Gastroesophageal sphincter (tissue), 3 donors: ENCODE results near the gene CRTC2.

Source experiments
- CTCF ChIP-seq, 4 experiments: fragments of 200-600 bp in 2 of 4; fragments of 450-650 bp in 2 of 4; sonication (generic) in 1 of 4; IDR thresholded peaks; one replicate each; pipeline ENCODE4 v1.5.1; 2017 to 2019; ENCODE audit warnings: antibody characterized with exemption in 4 of 4, mild to moderate bottlenecking in 2 of 4, moderate library complexity in 2 of 4
- POLR2A ChIP-seq, 2 donors: fragments of 450-650 bp; IDR thresholded peaks; one replicate each; pipeline ENCODE4 v1.6.1; 2017; ENCODE audit warnings: antibody characterized with exemption in 2 of 2, mild to moderate bottlenecking in 2 of 2, moderate library complexity in 1 of 2
- POLR2AphosphoS5 ChIP-seq: sonication (generic); formaldehyde crosslinking; IDR thresholded peaks from one replicate; pipeline ENCODE4 v1.6.1; 2017; ENCODE audit warnings: antibody characterized with exemption

GRCh38 chr1:153984123-153984894 lies 25.9 kb upstream of the CRTC2 start:
- TF ChIP-seq POLR2A (IDR thresholded peaks at IDR 0.05) (no peak), CTCF (IDR thresholded peaks at IDR 0.05) (no peak), POLR2AphosphoS5 (no peak)
